Adrenal gland (tissue), 5 donors: ENCODE data around the gene DLG2.

Source experiments
- CTCF ChIP-seq, 6 experiments: fragments of 450-650 bp in 4 of 6; fragments of 200-600 bp in 2 of 6; sonication (generic) in 1 of 6; IDR thresholded peaks; 1 replicate in 5 of 6; 2 replicates in 1 of 6; pipeline versions ENCODE4 v1.5.1 to v1.8.0; 2016 to 2021; ENCODE audit warnings: antibody characterized with exemption in 6 of 6, mild to moderate bottlenecking in 2 of 6, moderate library complexity in 1 of 6
- POLR2A ChIP-seq, 2 donors: fragments of 450-650 bp; IDR thresholded peaks; one replicate each; pipeline ENCODE4 v1.6.1; 2017; ENCODE audit warnings: antibody characterized with exemption in 2 of 2, mild to moderate bottlenecking in 2 of 2, moderate library complexity in 1 of 2
- donor health status: DM: no; HTN: no; CAD: no.

- no peak for TF ChIP-seq POLR2A (IDR thresholded peaks at IDR 0.05)
- TF ChIP-seq CTCF (IDR thresholded peaks at IDR 0.05), result no peak
These were observed 1604.4 kb downstream of the DLG2 start for GRCh38 chr11:84022695-84023094.
